Suprapubic skin (tissue), 4 donors: ENCODE measurements around the gene MYO1E. TPM values are rescaled to one million over a fixed set of nuclear protein-coding genes. Genes with fewer than 3 reads are reported as not detected.
"Not testable (repeated sequence)": the region's sequence is repeated elsewhere in the genome, so short reads cannot be mapped to it uniquely, and the experiment has no call there.

Experiments used
- DNase-seq, 2 donors: peaks; one replicate each; pipeline ENCODE4 v3.0.0-alpha.2; 2019; ENCODE audit warnings: low spot score in 2 of 2
- H3K27ac ChIP-seq: fragments of 200-600 bp; sonication (generic); one replicate; pipeline ENCODE4 v1.5.1; 2019
- H3K27me3 ChIP-seq: fragments of 200-600 bp; sonication (generic); one replicate; pipeline ENCODE4 v1.5.1; 2019
- H3K36me3 ChIP-seq: fragments of 200-600 bp; sonication (generic); one replicate; pipeline ENCODE4 v1.5.1; 2019
- H3K4me1 ChIP-seq: fragments of 200-600 bp; sonication (generic); one replicate; pipeline ENCODE4 v1.5.1; 2019
- H3K4me3 ChIP-seq: fragments of 200-600 bp; sonication (generic); one replicate; pipeline ENCODE4 v1.5.1; 2019; ENCODE audit warnings: mild to moderate bottlenecking
- H3K9me3 ChIP-seq: fragments of 200-600 bp; sonication (generic); one replicate; pipeline ENCODE4 v1.5.1; 2019
- EP300 ChIP-seq: sonication (generic); formaldehyde crosslinking; IDR thresholded peaks from one replicate; pipeline ENCODE4 v1.6.1; 2017; ENCODE audit warnings: antibody characterized with exemption
- POLR2A ChIP-seq, 2 donors: fragments of 450-650 bp; IDR thresholded peaks; one replicate each; pipeline ENCODE4 v1.6.1; 2017; ENCODE audit warnings: antibody characterized with exemption in 2 of 2, mild to moderate bottlenecking in 2 of 2, moderate library complexity in 2 of 2
- POLR2AphosphoS5 ChIP-seq, 3 donors: sonication (generic); formaldehyde crosslinking; IDR thresholded peaks; one replicate each; pipeline ENCODE4 v1.6.1; 2017; ENCODE audit warnings: antibody characterized with exemption in 3 of 3
- WGBS: methylation state at CpG from one replicate; pipeline ENCODE4 v1.1.5; 2018; 5-methylcytosine and 5-hydroxymethylcytosine counted together
- total RNA-seq, 4 donors: library from RNA; depleted of rRNA; stranded (reverse); fragments of >200 nt; gene quantifications; one replicate each; pipeline ENCODE4 v1.1.0, GENCODE V29; 2016
- TF ChIP-seq, protein P1 (sequence below), 2 donors: fragments of 200-600 bp in 1 of 2; fragments of 450-650 bp in 1 of 2; sonication (generic) in 1 of 2; IDR thresholded peaks; one replicate each; pipeline ENCODE4 v1.5.1; 2016 to 2019; ENCODE audit warnings: antibody characterized with exemption in 2 of 2, mild to moderate bottlenecking in 1 of 2, moderate library complexity in 1 of 2

MYO1E gene
- total RNA-seq, 4 donors from 2014 or later = 79.7 to 171 (median 144) TPM

DNA sequence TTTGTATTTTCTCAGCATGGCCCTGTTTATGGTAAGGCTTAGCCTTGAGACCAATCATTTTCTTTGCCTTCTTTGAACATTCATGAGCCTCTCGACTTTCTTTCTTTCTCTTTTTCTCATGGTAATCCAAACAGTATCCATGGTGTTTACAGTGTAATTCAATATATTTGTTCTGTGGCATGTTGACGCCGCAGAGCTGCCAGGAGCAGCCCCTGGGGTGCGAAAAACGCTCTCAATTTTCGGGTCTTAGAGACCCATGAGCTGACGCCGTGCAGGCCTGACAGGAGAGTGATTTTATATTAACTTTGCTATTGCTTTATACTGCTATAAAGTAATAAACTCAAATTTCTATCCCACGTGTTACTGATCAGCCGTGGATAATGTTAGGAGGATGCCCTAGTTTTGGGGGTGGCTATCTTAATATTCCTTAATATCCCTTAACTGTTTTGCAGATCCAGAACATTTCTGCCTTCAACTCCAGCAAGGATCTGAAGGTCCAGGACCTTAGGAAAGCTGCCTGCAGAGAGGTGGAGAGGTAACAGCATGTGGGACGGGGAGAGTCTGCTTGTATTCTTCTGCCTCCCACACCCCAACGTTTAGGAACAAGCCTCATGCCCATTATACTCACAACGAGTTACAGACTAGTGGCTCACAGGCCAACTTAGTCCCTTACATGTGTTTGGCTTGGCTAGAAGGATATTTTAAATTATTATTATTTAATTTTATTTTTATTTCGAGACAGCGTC is 29.3 kb upstream of the MYO1E start:
- WGBS = 82% methylated on average over 15 of the region's 15 CpGs
- H3K27ac ChIP-seq = no peak overlapping the region
- peaks cover 12% of the 10 kb centered on the region for H3K4me1 ChIP-seq
- TF ChIP-seq POLR2AphosphoS5 (IDR thresholded peaks at IDR 0.05) (no peak), EP300 (no peak), POLR2A (IDR thresholded peaks at IDR 0.05) (no peak)
- TF ChIP-seq, protein P1, sequence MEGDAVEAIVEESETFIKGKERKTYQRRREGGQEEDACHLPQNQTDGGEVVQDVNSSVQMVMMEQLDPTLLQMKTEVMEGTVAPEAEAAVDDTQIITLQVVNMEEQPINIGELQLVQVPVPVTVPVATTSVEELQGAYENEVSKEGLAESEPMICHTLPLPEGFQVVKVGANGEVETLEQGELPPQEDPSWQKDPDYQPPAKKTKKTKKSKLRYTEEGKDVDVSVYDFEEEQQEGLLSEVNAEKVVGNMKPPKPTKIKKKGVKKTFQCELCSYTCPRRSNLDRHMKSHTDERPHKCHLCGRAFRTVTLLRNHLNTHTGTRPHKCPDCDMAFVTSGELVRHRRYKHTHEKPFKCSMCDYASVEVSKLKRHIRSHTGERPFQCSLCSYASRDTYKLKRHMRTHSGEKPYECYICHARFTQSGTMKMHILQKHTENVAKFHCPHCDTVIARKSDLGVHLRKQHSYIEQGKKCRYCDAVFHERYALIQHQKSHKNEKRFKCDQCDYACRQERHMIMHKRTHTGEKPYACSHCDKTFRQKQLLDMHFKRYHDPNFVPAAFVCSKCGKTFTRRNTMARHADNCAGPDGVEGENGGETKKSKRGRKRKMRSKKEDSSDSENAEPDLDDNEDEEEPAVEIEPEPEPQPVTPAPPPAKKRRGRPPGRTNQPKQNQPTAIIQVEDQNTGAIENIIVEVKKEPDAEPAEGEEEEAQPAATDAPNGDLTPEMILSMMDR (IDR thresholded peaks at IDR 0.05) = no peak
- H3K9me3 ChIP-seq = no peaks in the 10 kb centered on the region
- H3K27me3 ChIP-seq = no peaks in the 10 kb centered on the region
- no peak for DNase-seq
- H3K4me3 ChIP-seq = no peak overlapping the region
- H3K36me3 ChIP-seq = no peaks in the 10 kb centered on the region

DNA sequence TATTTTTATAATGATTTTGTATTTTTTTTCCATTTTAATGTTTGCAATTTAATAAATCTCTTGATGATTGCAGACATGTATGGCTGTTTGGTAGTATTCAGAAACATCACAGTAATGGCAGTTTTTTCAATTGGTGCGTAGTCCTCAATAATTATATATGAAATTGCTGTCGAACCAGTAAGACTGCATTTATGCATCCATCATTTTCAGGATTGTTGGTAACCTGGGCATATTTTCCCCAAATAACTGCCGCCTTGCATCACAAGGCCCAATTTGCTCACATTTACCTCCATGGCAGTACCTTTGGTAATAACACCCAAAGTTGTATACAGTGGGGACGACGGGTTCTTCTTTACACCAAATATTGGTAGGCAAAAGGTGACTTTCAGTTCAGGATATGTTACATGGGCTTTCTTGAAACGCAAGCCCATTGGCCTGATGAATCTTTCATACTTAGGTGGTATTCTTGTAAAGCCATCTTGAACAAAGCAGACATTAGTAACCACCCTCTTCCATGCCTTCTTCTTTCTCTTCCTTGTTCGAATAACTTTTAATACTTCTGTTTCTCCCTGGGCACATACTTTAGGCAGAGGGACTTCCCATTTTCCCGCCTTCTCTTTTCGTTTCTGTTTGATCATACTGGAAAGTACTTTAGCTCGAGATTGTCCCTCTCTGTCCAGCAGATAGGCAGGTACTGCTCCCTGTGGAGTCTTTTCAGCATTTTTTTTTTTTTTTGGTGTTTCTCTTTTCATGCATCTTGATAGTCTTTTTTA is 28.6 kb upstream of the MYO1E start:
- H3K9me3 ChIP-seq, H3K27ac ChIP-seq, DNase-seq, H3K4me3 ChIP-seq, H3K36me3 ChIP-seq, H3K27me3 ChIP-seq: not testable (repeated sequence)
- 79% methylated on average over 10 of the region's 10 CpGs for WGBS
- peaks cover 12% of the 10 kb centered on the region for H3K4me1 ChIP-seq

DNA sequence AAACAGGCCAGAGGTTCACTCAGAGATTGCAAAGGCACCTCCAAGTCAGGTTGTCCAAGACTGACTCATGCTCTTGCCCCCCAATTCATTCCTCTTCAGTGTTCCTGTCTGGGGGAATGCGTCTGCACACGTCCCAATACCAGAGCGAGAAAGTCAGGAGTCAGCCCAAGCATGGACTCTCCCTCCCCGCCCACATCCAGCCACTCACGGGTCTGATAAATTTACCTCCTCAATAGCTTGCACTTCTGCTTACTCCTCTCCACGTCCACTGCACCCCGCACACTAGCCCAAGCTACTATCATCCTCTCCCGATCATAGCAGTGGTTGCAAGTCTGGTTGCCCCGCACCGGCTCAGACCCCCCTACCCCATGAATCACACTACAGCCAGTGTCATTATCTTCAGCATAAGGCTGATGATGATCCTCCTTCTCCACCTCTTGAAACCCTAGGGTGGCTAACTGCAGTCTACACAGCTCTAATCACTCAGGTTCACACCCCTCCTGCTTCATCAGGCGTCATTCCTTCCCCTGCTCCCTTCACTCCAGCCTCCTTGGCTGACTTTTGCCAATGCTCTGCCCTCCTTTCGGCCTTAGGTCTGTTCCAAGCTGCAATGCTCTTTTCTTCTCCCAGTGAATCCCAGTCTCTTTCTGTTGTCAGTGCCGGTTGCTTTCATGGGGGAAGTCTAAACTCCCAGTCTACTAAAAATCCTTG is 27.6 kb upstream of the MYO1E start:
- Histone ChIP-seq H3K9me3 (no peaks in the 10 kb centered on the region), H3K36me3 (no peaks in the 10 kb centered on the region), H3K27ac (no peak overlapping the region), H3K4me3 (no peak overlapping the region), H3K27me3 (no peaks in the 10 kb centered on the region), H3K4me1 (peaks cover 12% of the 10 kb centered on the region)
- no peak for DNase-seq
- TF ChIP-seq EP300 = no peak
- no peak for TF ChIP-seq POLR2AphosphoS5 (IDR thresholded peaks at IDR 0.05)
- no peak for TF ChIP-seq POLR2A (IDR thresholded peaks at IDR 0.05)
- TF ChIP-seq, protein P1 (IDR thresholded peaks at IDR 0.05) = no peak
- WGBS = 75% methylated on average over 13 of the region's 13 CpGs

DNA sequence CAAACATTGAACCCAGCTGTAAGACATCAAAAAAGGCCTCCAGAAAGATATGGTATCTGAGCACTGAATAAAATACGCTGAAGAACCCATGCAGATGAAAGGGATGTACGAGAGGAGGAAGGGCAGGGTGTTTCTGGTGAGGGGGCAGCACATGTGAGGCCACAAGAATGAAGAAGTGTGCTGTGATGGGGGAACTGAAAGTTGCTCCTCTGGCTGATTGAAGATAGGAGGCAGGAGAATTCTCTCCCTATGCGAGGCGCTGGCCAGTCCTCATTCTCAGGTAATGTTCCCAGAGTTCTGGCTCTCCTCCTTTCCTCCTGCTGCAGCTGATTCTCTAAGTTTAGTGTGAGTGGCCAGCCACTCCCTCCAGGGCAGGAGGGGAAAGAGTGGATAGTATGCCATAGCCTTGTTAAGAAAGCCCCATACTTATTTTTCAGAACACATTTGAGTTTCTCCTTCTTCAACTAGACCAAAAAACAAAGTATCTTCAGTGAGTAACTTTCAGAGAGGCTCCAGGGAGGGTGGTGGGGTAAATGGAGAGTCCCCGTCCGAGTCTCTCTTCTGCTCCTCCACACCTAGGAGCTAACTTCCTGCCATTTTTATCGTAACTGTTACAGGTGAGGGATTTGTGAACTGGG is 26.9 kb upstream of the MYO1E start:
- H3K36me3 ChIP-seq = no peaks in the 10 kb centered on the region
- no peaks in the 10 kb centered on the region for H3K9me3 ChIP-seq
- no peak for DNase-seq
- no peak overlapping the region for H3K4me3 ChIP-seq
- 72% methylated on average over 7 of the region's 7 CpGs for WGBS
- H3K27me3 ChIP-seq = no peaks in the 10 kb centered on the region
- H3K27ac ChIP-seq = no peak overlapping the region
- TF ChIP-seq POLR2AphosphoS5 (IDR thresholded peaks at IDR 0.05) = no peak
- TF ChIP-seq, protein P1 (IDR thresholded peaks at IDR 0.05) = no peak
- TF ChIP-seq EP300 = no peak
- no peak for TF ChIP-seq POLR2A (IDR thresholded peaks at IDR 0.05)
- peaks cover 12% of the 10 kb centered on the region for H3K4me1 ChIP-seq

DNA sequence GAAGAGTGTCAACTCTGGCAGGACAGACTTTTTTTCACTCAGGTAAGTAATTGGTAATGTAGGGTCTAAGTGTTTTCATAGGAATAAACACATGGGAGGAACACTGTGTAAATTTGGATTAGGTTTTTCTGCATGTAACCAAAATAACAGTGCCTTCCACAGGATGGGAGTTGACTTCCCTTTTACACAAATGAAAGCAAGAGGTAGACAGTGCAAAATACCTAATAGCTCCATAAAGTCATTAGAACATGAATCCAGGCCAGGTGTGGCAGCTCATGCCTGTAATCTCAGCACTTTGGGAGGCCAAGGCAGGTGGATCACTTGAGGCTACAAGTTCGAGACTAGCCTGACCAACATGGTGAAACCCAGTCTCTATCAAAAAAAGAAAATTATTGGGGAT is 25.5 kb upstream of the MYO1E start:
- Histone ChIP-seq H3K4me3 (no peak overlapping the region), H3K4me1 (peaks cover 12% of the 10 kb centered on the region), H3K27ac (no peak overlapping the region), H3K27me3 (no peaks in the 10 kb centered on the region), H3K9me3 (no peaks in the 10 kb centered on the region), H3K36me3 (no peaks in the 10 kb centered on the region)
- no peak for DNase-seq
- 92% methylated on average over 1 of the region's 1 CpG for WGBS
- TF ChIP-seq POLR2A (IDR thresholded peaks at IDR 0.05) (no peak), EP300 (no peak), POLR2AphosphoS5 (IDR thresholded peaks at IDR 0.05) (no peak)
- TF ChIP-seq, protein P1 (IDR thresholded peaks at IDR 0.05) = no peak
